Type B pancreatic cell (in vitro differentiated cells): ENCODE data around the gene CATSPERE. TPM values are rescaled to one million over a fixed set of nuclear protein-coding genes. Genes with fewer than 3 reads are reported as not detected.

Experiments
- DNase-seq: peaks from one replicate; pipeline ENCODE4 v3.0.0; 2021; ENCODE audit warnings: mixed read lengths; ENCODE audit not compliant: unreplicated experiment; ENCODE audit errors: extremely low spot score
- H3K27ac Mint-ChIP-seq: 2 replicates; pipeline ENCODE4 v1.8.0; 2021; ENCODE audit warnings: mild to moderate bottlenecking, mixed read lengths
- H3K27me3 Mint-ChIP-seq: 2 replicates; pipeline ENCODE4 v1.8.0; 2021; ENCODE audit warnings: mixed read lengths
- H3K36me3 Mint-ChIP-seq: 2 replicates; pipeline ENCODE4 v1.8.0; 2021; ENCODE audit warnings: mixed read lengths
- H3K4me1 Mint-ChIP-seq: one replicate; pipeline ENCODE4 v1.8.0; 2021; ENCODE audit warnings: mixed read lengths; ENCODE audit not compliant: unreplicated experiment
- H3K4me3 Mint-ChIP-seq: 2 replicates; pipeline ENCODE4 v1.8.0; 2021; ENCODE audit warnings: mild to moderate bottlenecking, mixed read lengths
- H3K9me3 Mint-ChIP-seq: 2 replicates; pipeline ENCODE4 v1.8.0; 2021; ENCODE audit warnings: mixed read lengths
- total RNA-seq: library from RNA; stranded (reverse); gene quantifications from 2 replicates; pipeline ENCODE4 v1.2.1, GENCODE V29; 2021; ENCODE audit warnings: low replicate concordance
- TF ChIP-seq, protein P1 (sequence below): fragments of 200-600 bp; sonication (generic); conservative IDR thresholded peaks from 2 replicates; pipeline ENCODE4 v1.5.0; 2021; ENCODE audit warnings: antibody characterized with exemption, mild to moderate bottlenecking

CATSPERE gene
- total RNA-seq, 1 donor from 2014 or later, result 1.1 TPM

GRCh38 chr1:244639561-244639960 lies 178.5 kb downstream of the CATSPERE start:
- TF ChIP-seq, protein P1, sequence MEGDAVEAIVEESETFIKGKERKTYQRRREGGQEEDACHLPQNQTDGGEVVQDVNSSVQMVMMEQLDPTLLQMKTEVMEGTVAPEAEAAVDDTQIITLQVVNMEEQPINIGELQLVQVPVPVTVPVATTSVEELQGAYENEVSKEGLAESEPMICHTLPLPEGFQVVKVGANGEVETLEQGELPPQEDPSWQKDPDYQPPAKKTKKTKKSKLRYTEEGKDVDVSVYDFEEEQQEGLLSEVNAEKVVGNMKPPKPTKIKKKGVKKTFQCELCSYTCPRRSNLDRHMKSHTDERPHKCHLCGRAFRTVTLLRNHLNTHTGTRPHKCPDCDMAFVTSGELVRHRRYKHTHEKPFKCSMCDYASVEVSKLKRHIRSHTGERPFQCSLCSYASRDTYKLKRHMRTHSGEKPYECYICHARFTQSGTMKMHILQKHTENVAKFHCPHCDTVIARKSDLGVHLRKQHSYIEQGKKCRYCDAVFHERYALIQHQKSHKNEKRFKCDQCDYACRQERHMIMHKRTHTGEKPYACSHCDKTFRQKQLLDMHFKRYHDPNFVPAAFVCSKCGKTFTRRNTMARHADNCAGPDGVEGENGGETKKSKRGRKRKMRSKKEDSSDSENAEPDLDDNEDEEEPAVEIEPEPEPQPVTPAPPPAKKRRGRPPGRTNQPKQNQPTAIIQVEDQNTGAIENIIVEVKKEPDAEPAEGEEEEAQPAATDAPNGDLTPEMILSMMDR, result no peak
- Mint-ChIP-seq H3K27ac (no peak overlapping the region), H3K27me3 (no peaks in the 10 kb centered on the region)

DNA sequence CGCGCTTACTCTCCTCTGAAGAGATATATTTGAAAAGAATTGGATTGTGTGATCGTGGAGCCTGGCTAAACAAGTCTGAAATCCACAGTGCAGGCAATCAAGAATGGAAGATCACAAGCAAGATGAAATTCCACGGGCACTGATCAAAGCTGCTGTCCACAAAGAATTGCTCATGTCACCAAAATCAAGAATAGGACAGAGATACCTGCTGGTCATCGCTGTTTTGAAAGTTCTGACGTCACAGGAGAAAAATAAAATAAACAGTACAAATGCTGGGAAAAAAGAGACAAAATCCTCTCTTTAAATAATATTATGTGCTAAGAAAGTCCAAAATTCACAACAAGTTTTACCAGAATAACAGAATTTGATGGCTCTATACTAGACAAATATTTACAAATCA lies 179.8 kb downstream of the CATSPERE start:
- DNase-seq, result no peak
- no peaks in the 10 kb centered on the region for H3K4me1 Mint-ChIP-seq
- no peaks in the 10 kb centered on the region for H3K27me3 Mint-ChIP-seq
- no peaks in the 10 kb centered on the region for H3K36me3 Mint-ChIP-seq
- TF ChIP-seq, protein P1, result no peak
- H3K9me3 Mint-ChIP-seq, result no peaks in the 10 kb centered on the region
- H3K4me3 Mint-ChIP-seq, result no peak overlapping the region
- no peak overlapping the region for H3K27ac Mint-ChIP-seq

More at GRCh38 chr1:244639561-244639960, 178.5 kb downstream of the CATSPERE start:
- no peak for DNase-seq
- no peaks in the 10 kb centered on the region for H3K4me1 Mint-ChIP-seq
- no peaks in the 10 kb centered on the region for H3K36me3 Mint-ChIP-seq
- no peak overlapping the region for H3K4me3 Mint-ChIP-seq
- H3K9me3 Mint-ChIP-seq, result no peaks in the 10 kb centered on the region

GRCh38 chr1:244642526-244642925 lies 181.5 kb downstream of the CATSPERE start:
- H3K9me3 Mint-ChIP-seq, result no peaks in the 10 kb centered on the region
- TF ChIP-seq, protein P1, result no peak
- no peak for DNase-seq
- no peak overlapping the region for H3K27ac Mint-ChIP-seq
- H3K36me3 Mint-ChIP-seq, result no peaks in the 10 kb centered on the region
- no peak overlapping the region for H3K4me3 Mint-ChIP-seq
- no peaks in the 10 kb centered on the region for H3K27me3 Mint-ChIP-seq
- H3K4me1 Mint-ChIP-seq, result no peaks in the 10 kb centered on the region

DNA sequence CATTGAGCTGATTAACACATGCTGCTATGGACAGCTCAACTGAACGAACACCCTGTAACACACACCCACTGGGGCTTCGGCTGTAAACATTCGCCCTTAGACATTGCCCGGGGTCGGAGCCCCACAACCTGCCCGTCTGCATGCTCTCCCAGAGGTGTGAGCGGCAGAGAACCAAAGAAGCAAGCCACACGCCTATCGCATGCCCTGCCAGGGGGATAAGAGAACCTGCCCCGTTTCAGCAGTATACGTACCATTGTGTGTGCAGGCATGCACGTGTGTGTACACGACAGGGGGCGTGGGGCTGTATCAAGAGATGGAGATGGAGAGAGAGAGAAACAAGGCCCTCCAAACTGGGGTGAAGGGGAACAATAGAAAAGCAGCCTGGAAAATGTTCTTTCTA lies 181.9 kb downstream of the CATSPERE start:
- no peak for DNase-seq
- TF ChIP-seq, protein P1, result no peak
- Mint-ChIP-seq H3K27me3 (no peaks in the 10 kb centered on the region), H3K9me3 (no peaks in the 10 kb centered on the region), H3K27ac (no peak overlapping the region), H3K4me3 (no peak overlapping the region), H3K36me3 (no peaks in the 10 kb centered on the region), H3K4me1 (no peaks in the 10 kb centered on the region)

- H3K9me3 Mint-ChIP-seq, result no peaks in the 10 kb centered on the region
- TF ChIP-seq, protein P1, result no peak
- no peaks in the 10 kb centered on the region for H3K4me1 Mint-ChIP-seq
- peaks cover 2% of the 10 kb centered on the region for H3K27me3 Mint-ChIP-seq
- H3K36me3 Mint-ChIP-seq, result no peaks in the 10 kb centered on the region
- no peak overlapping the region for H3K4me3 Mint-ChIP-seq
- no peak overlapping the region for H3K27ac Mint-ChIP-seq
- DNase-seq, result no peak
Measured at GRCh38 chr1:244645414-244645813, 184.3 kb downstream of the CATSPERE start.

- no peaks in the 10 kb centered on the region for H3K4me1 Mint-ChIP-seq
- H3K27ac Mint-ChIP-seq, result no peak overlapping the region
- H3K9me3 Mint-ChIP-seq, result peaks cover 3% of the 10 kb centered on the region
- TF ChIP-seq, protein P1, result no peak
- no peaks in the 10 kb centered on the region for H3K36me3 Mint-ChIP-seq
- DNase-seq, result no peak
- no peak overlapping the region for H3K4me3 Mint-ChIP-seq
- peaks cover 7% of the 10 kb centered on the region for H3K27me3 Mint-ChIP-seq
Measured at GRCh38 chr1:244645890-244646289, 184.8 kb downstream of the CATSPERE start.
